PC-3 (cell line): Measurements from ENCODE around the gene B4GALT5. TPM values are rescaled to one million over a fixed set of nuclear protein-coding genes. Genes with fewer than 3 reads are reported as not detected.

Experiments
- ATAC-seq: fragments of 200-7000 bp; cut with Tn5 transposase; 2 replicates; pipeline ENCODE4 v1.9.1; 2020; ENCODE audit warnings: mild to moderate bottlenecking, moderate library complexity
- BruUV-seq: library from RNA; stranded (reverse); fragments of 400-500 nt; replicated peaks from 2 replicates; lab custom pipeline; 2021; lab: Mats Ljungman, UMichigan
- CTCF ChIA-PET: fragments of 300-600 bp; sonication (Branson Sonifier 250); formaldehyde crosslinking; loops from one replicate; lab custom pipeline; 2022; ENCODE audit warnings: antibody characterized with exemption; lab: Charles Lee
- POLR2A ChIA-PET: fragments of 300-600 bp; sonication (Branson Sonifier 250); formaldehyde crosslinking; loops from one replicate; lab custom pipeline; 2022; ENCODE audit warnings: antibody characterized with exemption; ENCODE audit not compliant: unreplicated experiment; lab: Charles Lee
- DNase-seq: peaks from one replicate; pipeline ENCODE4 v3.0.0-alpha.2; 2015
- H2AFZ ChIP-seq: fragments of 300-600 bp; sonication (generic); 2 replicates; pipeline ENCODE4 v1.6.0; 2016; ENCODE audit warnings: antibody characterized with exemption, low read length
- H3F3A ChIP-seq: fragments of 300-600 bp; sonication (generic); one replicate; pipeline ENCODE4 v1.6.0; 2017; ENCODE audit warnings: antibody characterized with exemption, low read length, control low read depth, mild to moderate bottlenecking; ENCODE audit not compliant: unreplicated experiment
- H3K27ac ChIP-seq: fragments of 300-600 bp; sonication (generic); 2 replicates; pipeline ENCODE4 v1.5.1; 2016; ENCODE audit warnings: mild to moderate bottlenecking, low read length
- H3K27me3 ChIP-seq: fragments of 300-600 bp; sonication (generic); 2 replicates; pipeline ENCODE4 v1.6.1; 2016; ENCODE audit warnings: low read length, mixed read lengths
- H3K36me3 ChIP-seq: fragments of 300-600 bp; sonication (generic); 2 replicates; pipeline ENCODE4 v1.6.1; 2016; ENCODE audit warnings: low read depth, mixed run types, low read length, mixed read lengths
- H3K4me1 ChIP-seq: fragments of 300-600 bp; sonication (generic); 2 replicates; pipeline ENCODE4 v1.5.1; 2016; ENCODE audit warnings: low read length; ENCODE audit not compliant: insufficient read depth
- H3K4me2 ChIP-seq: fragments of 300-600 bp; sonication (generic); 2 replicates; pipeline ENCODE4 v1.6.0; 2016; ENCODE audit warnings: low read length
- H3K4me3 ChIP-seq: fragments of 300-600 bp; sonication (generic); 2 replicates; pipeline ENCODE4 v1.5.1; 2016; ENCODE audit warnings: mild to moderate bottlenecking, low read length, mixed read lengths
- H3K79me2 ChIP-seq: fragments of 300-600 bp; sonication (generic); 2 replicates; pipeline ENCODE4 v1.6.1; 2017; ENCODE audit warnings: low read length, mixed read lengths
- H3K9ac ChIP-seq: fragments of 300-600 bp; sonication (generic); 2 replicates; pipeline ENCODE4 v1.6.0; 2016; ENCODE audit warnings: mild to moderate bottlenecking, low read length
- H3K9me2 ChIP-seq: fragments of 300-600 bp; sonication (generic); replicated peaks from 2 replicates; pipeline ENCODE4 v1.6.1; 2016; ENCODE audit warnings: mixed run types, low read length, mixed read lengths
- H3K9me3 ChIP-seq: fragments of 300-600 bp; sonication (generic); 2 replicates; pipeline ENCODE4 v1.6.1; 2016; ENCODE audit warnings: low read length, mixed read lengths
- H4K20me1 ChIP-seq: fragments of 300-600 bp; sonication (generic); 2 replicates; pipeline ENCODE4 v1.6.1; 2016; ENCODE audit warnings: low read length, mixed read lengths
- EZH2 ChIP-seq: fragments of 300-600 bp; sonication (generic); IDR thresholded peaks from one replicate; pipeline ENCODE4 v1.6.1; 2017; ENCODE audit warnings: antibody characterized with exemption, mild to moderate bottlenecking, low read length; ENCODE audit not compliant: unreplicated experiment
- EZH2phosphoT487 ChIP-seq: fragments of 300-600 bp; sonication (generic); IDR thresholded peaks from 2 replicates; pipeline ENCODE4 v1.6.1; 2018; ENCODE audit warnings: mild to moderate bottlenecking, antibody characterized with exemption, low read length, borderline replicate concordance
- intact Hi-C: fragments of 100-400 bp; cut with micrococcal nuclease; formaldehyde crosslinking; loops from 2 replicates; pipeline ENCODE4 v1.9.0; 2023
- total RNA-seq: library from RNA; depleted of rRNA; stranded (reverse); fragments of >200 nt; gene quantifications from 2 replicates; pipeline ENCODE4 v1.2.3, GENCODE V29; 2014
- TF ChIP-seq, protein P1 (sequence below): fragments of 300-600 bp; sonication (generic); conservative IDR thresholded peaks from 2 replicates; pipeline ENCODE4 v1.5.1; 2017; ENCODE audit warnings: antibody characterized with exemption, low read depth, mild to moderate bottlenecking, low read length

Gene B4GALT5
- total RNA-seq, 1 experiment from 2014 or later: 18.1 TPM

DNA sequence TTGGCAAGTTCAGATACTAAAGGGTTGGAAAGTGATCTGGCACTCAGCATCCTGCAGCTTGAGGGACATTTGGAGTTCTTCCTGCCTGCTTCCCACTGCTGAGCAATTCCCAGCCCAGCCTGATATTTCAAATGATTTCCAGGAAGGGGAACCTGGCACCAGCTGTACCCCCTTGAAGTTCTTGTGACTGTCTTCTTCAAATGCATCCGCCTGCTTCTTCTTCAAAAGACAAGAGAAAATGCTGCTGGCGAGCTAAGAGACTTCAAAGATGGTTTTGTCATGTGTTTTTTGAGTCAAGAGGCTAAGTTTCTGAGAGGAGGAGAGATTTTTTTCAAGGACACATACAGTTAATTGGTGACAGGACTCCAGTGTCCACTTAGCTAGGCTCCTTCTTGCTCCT lies 42.6 kb upstream of the B4GALT5 start:
- H3F3A ChIP-seq: no peaks in the 10 kb centered on the region
- POLR2A ChIA-PET: no interaction called here
- H3K9me3 ChIP-seq: no peaks in the 10 kb centered on the region
- ATAC-seq (no peak), DNase-seq (no peak)
- H3K79me2 ChIP-seq: no peaks in the 10 kb centered on the region
- no peaks in the 10 kb centered on the region for H3K36me3 ChIP-seq
- no peak overlapping the region for H3K4me2 ChIP-seq
- no peak overlapping the region for H2AFZ ChIP-seq
- no peak overlapping the region for H3K27ac ChIP-seq
- no TSS peak for BruUV-seq
- no peaks in the 10 kb centered on the region for H4K20me1 ChIP-seq
- no peaks in the 10 kb centered on the region for H3K9me2 ChIP-seq
- intact Hi-C loops: no loop called here
- no peaks in the 10 kb centered on the region for H3K27me3 ChIP-seq
- no peak overlapping the region for H3K4me3 ChIP-seq
- peaks cover 22% of the 10 kb centered on the region for H3K4me1 ChIP-seq
- no peak overlapping the region for H3K9ac ChIP-seq
- TF ChIP-seq, protein P1, sequence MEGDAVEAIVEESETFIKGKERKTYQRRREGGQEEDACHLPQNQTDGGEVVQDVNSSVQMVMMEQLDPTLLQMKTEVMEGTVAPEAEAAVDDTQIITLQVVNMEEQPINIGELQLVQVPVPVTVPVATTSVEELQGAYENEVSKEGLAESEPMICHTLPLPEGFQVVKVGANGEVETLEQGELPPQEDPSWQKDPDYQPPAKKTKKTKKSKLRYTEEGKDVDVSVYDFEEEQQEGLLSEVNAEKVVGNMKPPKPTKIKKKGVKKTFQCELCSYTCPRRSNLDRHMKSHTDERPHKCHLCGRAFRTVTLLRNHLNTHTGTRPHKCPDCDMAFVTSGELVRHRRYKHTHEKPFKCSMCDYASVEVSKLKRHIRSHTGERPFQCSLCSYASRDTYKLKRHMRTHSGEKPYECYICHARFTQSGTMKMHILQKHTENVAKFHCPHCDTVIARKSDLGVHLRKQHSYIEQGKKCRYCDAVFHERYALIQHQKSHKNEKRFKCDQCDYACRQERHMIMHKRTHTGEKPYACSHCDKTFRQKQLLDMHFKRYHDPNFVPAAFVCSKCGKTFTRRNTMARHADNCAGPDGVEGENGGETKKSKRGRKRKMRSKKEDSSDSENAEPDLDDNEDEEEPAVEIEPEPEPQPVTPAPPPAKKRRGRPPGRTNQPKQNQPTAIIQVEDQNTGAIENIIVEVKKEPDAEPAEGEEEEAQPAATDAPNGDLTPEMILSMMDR: no peak
- no peak for TF ChIP-seq EZH2phosphoT487
- no peak for TF ChIP-seq EZH2
- CTCF ChIA-PET: no interaction called here

DNA sequence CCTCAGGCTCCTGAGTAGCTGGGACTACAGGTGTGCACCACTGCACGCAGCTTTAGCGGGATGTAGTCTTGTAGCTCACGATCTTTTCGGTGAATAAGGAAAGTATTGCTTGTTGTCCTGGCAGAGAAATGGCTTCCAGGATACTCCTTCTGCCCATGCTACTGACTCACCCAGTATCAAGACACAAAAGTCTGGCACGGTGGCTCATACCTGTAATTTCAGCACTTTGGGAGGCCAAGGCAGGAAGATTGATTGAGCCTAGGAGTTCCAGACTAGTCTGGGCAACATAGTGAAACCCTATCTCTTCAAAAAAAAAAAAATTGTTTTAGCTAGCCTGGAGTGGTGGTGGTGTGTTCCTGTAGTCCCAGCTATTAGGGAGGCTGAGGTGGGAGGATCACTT lies 40.9 kb upstream of the B4GALT5 start:
- Histone ChIP-seq H3K9me3 (no peaks in the 10 kb centered on the region), H3K27ac (no peak overlapping the region), H3K9ac (no peak overlapping the region), H3K4me1 (peaks cover 22% of the 10 kb centered on the region), H4K20me1 (no peaks in the 10 kb centered on the region), H3K79me2 (no peaks in the 10 kb centered on the region), H3F3A (no peaks in the 10 kb centered on the region), H3K4me3 (no peak overlapping the region), H3K36me3 (no peaks in the 10 kb centered on the region), H3K4me2 (no peak overlapping the region), H3K27me3 (no peaks in the 10 kb centered on the region), H3K9me2 (no peaks in the 10 kb centered on the region), H2AFZ (no peak overlapping the region)
- ChIA-PET CTCF (no interaction called here), POLR2A (no interaction called here)
- intact Hi-C loops: no loop called here
- TF ChIP-seq, protein P1: no peak
- TF ChIP-seq EZH2phosphoT487 (no peak), EZH2 (no peak)
- DNase-seq: no peak
- BruUV-seq: no TSS peak
- ATAC-seq: no peak

DNA sequence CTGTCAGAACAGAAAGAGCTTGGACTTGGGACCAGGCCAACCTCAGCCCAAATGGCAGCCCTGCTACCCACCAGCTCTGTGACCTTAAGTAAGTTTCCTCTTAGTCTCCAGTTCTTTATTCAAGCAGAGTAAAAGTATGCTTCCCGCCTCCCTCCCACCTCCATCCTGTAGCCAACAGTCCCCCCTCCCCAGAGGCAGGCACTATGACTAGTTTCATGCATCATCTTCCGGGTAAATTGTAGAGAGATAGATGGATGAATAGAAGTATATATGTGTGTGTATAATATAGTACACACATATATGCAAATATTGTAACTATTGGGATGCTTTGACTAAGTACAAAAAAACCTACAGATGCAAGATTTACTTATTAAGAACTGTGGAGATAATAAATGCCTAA lies 39.5 kb upstream of the B4GALT5 start:
- intact Hi-C loops: no loop called here
- H3K27ac ChIP-seq: no peak overlapping the region
- ChIA-PET CTCF (no interaction called here), POLR2A (interaction anchor here (0.5 kb wide), 1 partner anchor 80 kb away, joined by 3 read pairs; no protein-coding TSS in a partner anchor)
- no peaks in the 10 kb centered on the region for H3F3A ChIP-seq
- TF ChIP-seq, protein P1: no peak
- TF ChIP-seq EZH2 (no peak), EZH2phosphoT487 (no peak)
- no peaks in the 10 kb centered on the region for H3K36me3 ChIP-seq
- H3K9me3 ChIP-seq: no peaks in the 10 kb centered on the region
- H3K4me3 ChIP-seq: no peak overlapping the region
- DNase-seq (peak; percentile 63), ATAC-seq (peak; percentile 91)
- no peaks in the 10 kb centered on the region for H4K20me1 ChIP-seq
- H3K4me2 ChIP-seq: peak overlapping the region; percentile 9; the same call in 1 of the 2 replicates
- no peaks in the 10 kb centered on the region for H3K27me3 ChIP-seq
- no peaks in the 10 kb centered on the region for H3K79me2 ChIP-seq
- no peaks in the 10 kb centered on the region for H3K9me2 ChIP-seq
- no TSS peak for BruUV-seq
- H3K9ac ChIP-seq: no peak overlapping the region
- peaks cover 22% of the 10 kb centered on the region for H3K4me1 ChIP-seq
- H2AFZ ChIP-seq: peak overlapping the region; percentile 35; the same call in 1 of the 2 replicates
